Upper lobe of left lung (tissue), 4 donors: ENCODE data around the gene GIMAP8.

Source experiments
- POLR2A ChIP-seq, 4 donors: fragments of 450-650 bp; IDR thresholded peaks; one replicate each; pipeline ENCODE4 v1.5.1; 2016 to 2017; ENCODE audit warnings: antibody characterized with exemption in 4 of 4, mild to moderate bottlenecking in 2 of 4
- TF ChIP-seq, protein P1 (sequence below), 6 experiments: fragments of 450-650 bp in 4 of 6; fragments of 200-600 bp in 2 of 6; sonication (generic) in 2 of 6; IDR thresholded peaks; one replicate each; pipeline ENCODE4 v1.5.1; 2016 to 2019; ENCODE audit warnings: antibody characterized with exemption in 6 of 6

GRCh38 chr7:150458235-150458634 lies 7.8 kb downstream of the GIMAP8 start:
- TF ChIP-seq, protein P1, sequence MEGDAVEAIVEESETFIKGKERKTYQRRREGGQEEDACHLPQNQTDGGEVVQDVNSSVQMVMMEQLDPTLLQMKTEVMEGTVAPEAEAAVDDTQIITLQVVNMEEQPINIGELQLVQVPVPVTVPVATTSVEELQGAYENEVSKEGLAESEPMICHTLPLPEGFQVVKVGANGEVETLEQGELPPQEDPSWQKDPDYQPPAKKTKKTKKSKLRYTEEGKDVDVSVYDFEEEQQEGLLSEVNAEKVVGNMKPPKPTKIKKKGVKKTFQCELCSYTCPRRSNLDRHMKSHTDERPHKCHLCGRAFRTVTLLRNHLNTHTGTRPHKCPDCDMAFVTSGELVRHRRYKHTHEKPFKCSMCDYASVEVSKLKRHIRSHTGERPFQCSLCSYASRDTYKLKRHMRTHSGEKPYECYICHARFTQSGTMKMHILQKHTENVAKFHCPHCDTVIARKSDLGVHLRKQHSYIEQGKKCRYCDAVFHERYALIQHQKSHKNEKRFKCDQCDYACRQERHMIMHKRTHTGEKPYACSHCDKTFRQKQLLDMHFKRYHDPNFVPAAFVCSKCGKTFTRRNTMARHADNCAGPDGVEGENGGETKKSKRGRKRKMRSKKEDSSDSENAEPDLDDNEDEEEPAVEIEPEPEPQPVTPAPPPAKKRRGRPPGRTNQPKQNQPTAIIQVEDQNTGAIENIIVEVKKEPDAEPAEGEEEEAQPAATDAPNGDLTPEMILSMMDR (IDR thresholded peaks at IDR 0.05), result no peak
- no peak for TF ChIP-seq POLR2A (IDR thresholded peaks at IDR 0.05)
